HG02840 (cell line): ENCODE measurements around the gene CD101.

Source experiments
- ATAC-seq: cut with Tn5 transposase; IDR thresholded peaks from one replicate; pipeline ENCODE4 v1.9.1; 2021; ENCODE audit warnings: mild to moderate bottlenecking, moderate library complexity, moderate number of reproducible peaks; ENCODE audit not compliant: unreplicated experiment, low FRiP score

CD101 gene

GRCh38 chr1:117084231-117084630 lies 82.7 kb downstream of the CD101 start:
- ATAC-seq: no peak
